IMR-90 (cell line): Measurements from ENCODE around the gene ADAMTS16. TPM values are rescaled to one million over a fixed set of nuclear protein-coding genes. Genes with fewer than 3 reads are reported as not detected.

Source experiments
- ATAC-seq: fragments of 200-7000 bp; cut with Tn5 transposase; 2 replicates; pipeline ENCODE4 v1.9.1; 2020; ENCODE audit warnings: low read depth, mild to moderate bottlenecking, moderate library complexity
- BruUV-seq: library from RNA; stranded (reverse); fragments of 400-500 nt; replicated peaks from 2 replicates; lab custom pipeline; 2021; lab: Mats Ljungman, UMichigan
- CTCF ChIA-PET: fragments of 300-600 bp; formaldehyde crosslinking; extraction: SDS; loops from one replicate; lab custom pipeline; 2021; ENCODE audit warnings: antibody characterized with exemption; lab: Yijun Ruan, JAX
- POLR2A ChIA-PET: fragments of 300-600 bp; sonication (Branson Sonifier 250); formaldehyde crosslinking; loops from one replicate; lab custom pipeline; 2022; ENCODE audit warnings: antibody characterized with exemption; ENCODE audit not compliant: unreplicated experiment; lab: Charles Lee
- DNase-seq: peaks from one replicate; pipeline ENCODE4 v3.0.0; 2013
- H2AFZ ChIP-seq: replicated peaks from 2 replicates; pipeline ENCODE3; 2013; ENCODE audit warnings: low read length, mild to moderate bottlenecking; ENCODE audit not compliant: poor library complexity
- H2AK5ac ChIP-seq: 2 replicates; pipeline ENCODE4 v1.6.1; 2013; ENCODE audit warnings: low read depth, low read length, inconsistent platforms
- H2AK9ac ChIP-seq: replicated peaks from 2 replicates; pipeline ENCODE3; 2013; ENCODE audit warnings: mild to moderate bottlenecking, low read depth, low read length, moderate library complexity; ENCODE audit not compliant: poor library complexity
- H2BK120ac ChIP-seq: 2 replicates; pipeline ENCODE4 v1.6.1; 2013; ENCODE audit warnings: low read depth, low read length, inconsistent platforms
- H2BK15ac ChIP-seq: 3 replicates; pipeline ENCODE4 v1.6.1; 2013; ENCODE audit warnings: low read depth, low read length, inconsistent platforms
- H2BK20ac ChIP-seq: 2 replicates; pipeline ENCODE4 v1.6.1; 2013; ENCODE audit warnings: low read depth, mild to moderate bottlenecking, inconsistent platforms, low read length, moderate library complexity
- H2BK5ac ChIP-seq: 2 replicates; pipeline ENCODE4 v1.6.1; 2013; ENCODE audit warnings: mild to moderate bottlenecking, low read depth, low read length, inconsistent platforms; ENCODE audit not compliant: poor library complexity, severe bottlenecking
- H3K14ac ChIP-seq: replicated peaks from 2 replicates; pipeline ENCODE4 v1.6.1; 2013; ENCODE audit warnings: low read depth, low read length, inconsistent platforms
- H3K18ac ChIP-seq: 2 replicates; pipeline ENCODE4 v1.6.1; 2013; ENCODE audit warnings: low read depth, low read length, control low read depth
- H3K23ac ChIP-seq: 2 replicates; pipeline ENCODE4 v1.6.1; 2013; ENCODE audit warnings: low read depth, low read length, inconsistent platforms
- H3K27ac ChIP-seq: 2 replicates; pipeline ENCODE4 v1.5.1; 2013; ENCODE audit warnings: mild to moderate bottlenecking, control low read depth, low read length; ENCODE audit not compliant: insufficient read depth
- H3K27me3 ChIP-seq: 2 replicates; pipeline ENCODE4 v1.6.1; 2013; ENCODE audit warnings: low read length; ENCODE audit not compliant: control insufficient read depth, insufficient read depth
- H3K36me3 ChIP-seq: 2 replicates; pipeline ENCODE4 v1.6.1; 2013; ENCODE audit warnings: low read length, mixed read lengths; ENCODE audit not compliant: control insufficient read depth, insufficient read depth
- H3K4ac ChIP-seq: 2 replicates; pipeline ENCODE4 v1.6.1; 2013; ENCODE audit warnings: low read depth, low read length, inconsistent platforms
- H3K4me1 ChIP-seq: 2 replicates; pipeline ENCODE4 v1.6.1; 2013; ENCODE audit warnings: low read length, mixed read lengths; ENCODE audit not compliant: control insufficient read depth, insufficient read depth
- H3K4me2 ChIP-seq: 2 replicates; pipeline ENCODE4 v1.6.1; 2013; ENCODE audit warnings: low read depth, mild to moderate bottlenecking, control low read depth, low read length, moderate library complexity
- H3K4me3 ChIP-seq: 2 replicates; pipeline ENCODE4 v1.5.1; 2013; ENCODE audit warnings: low read depth, mild to moderate bottlenecking, control low read depth, low read length, moderate library complexity; ENCODE audit not compliant: insufficient read depth
- H3K56ac ChIP-seq: 2 replicates; pipeline ENCODE4 v1.6.1; 2013; ENCODE audit warnings: low read length, inconsistent platforms; ENCODE audit not compliant: insufficient read depth; ENCODE audit errors: extremely low read depth
- H3K79me1 ChIP-seq, 2 experiments: 2 replicates each; pipeline ENCODE4 v1.6.1; 2013; ENCODE audit warnings: low read length in 2 of 2, inconsistent platforms in 1 of 2, low read depth in 1 of 2
- H3K9ac ChIP-seq: 2 replicates; pipeline ENCODE4 v1.6.1; 2013; ENCODE audit warnings: low read depth, low read length, control low read depth
- H3K9me1 ChIP-seq: 2 replicates; pipeline ENCODE4 v1.6.1; 2013; ENCODE audit warnings: low read length, inconsistent platforms; ENCODE audit not compliant: insufficient read depth
- H3K9me3 ChIP-seq: 2 replicates; pipeline ENCODE4 v1.6.1; 2013; ENCODE audit warnings: low read length; ENCODE audit not compliant: control insufficient read depth, insufficient read depth
- H4K20me1 ChIP-seq: 2 replicates; pipeline ENCODE4 v1.6.1; 2013; ENCODE audit warnings: low read length, inconsistent platforms; ENCODE audit not compliant: insufficient read depth
- H4K5ac ChIP-seq: 2 replicates; pipeline ENCODE4 v1.6.1; 2013; ENCODE audit warnings: mild to moderate bottlenecking, low read depth, low read length, control low read depth
- H4K8ac ChIP-seq, 2 experiments: 2 replicates each; pipeline ENCODE4 v1.6.1; 2013; ENCODE audit warnings: low read depth in 2 of 2, low read length in 2 of 2, control low read depth in 1 of 2, inconsistent platforms in 1 of 2
- H4K91ac ChIP-seq: 2 replicates; pipeline ENCODE4 v1.6.1; 2013; ENCODE audit warnings: low read depth, low read length, inconsistent platforms; ENCODE audit not compliant: insufficient read depth
- MAFK ChIP-seq: IDR thresholded peaks from 2 replicates; pipeline ENCODE4 v1.6.1; 2012; ENCODE audit warnings: low read depth, low read length, improper control_type of control experiment
- RFX5 ChIP-seq: IDR thresholded peaks from 2 replicates; pipeline ENCODE4 v1.8.0; 2012; ENCODE audit warnings: low read depth, mild to moderate bottlenecking, low read length, moderate library complexity
- WGBS, 2 experiments: methylation state at CpG; one replicate each; pipeline versions ENCODE4 v1.1.5 to v1.1.7; 2013; ENCODE audit warnings: missing lambda C conversion rate in 2 of 2; ENCODE audit not compliant: insufficient read length in 1 of 2; ENCODE audit errors: extremely low coverage in 2 of 2; 5-methylcytosine and 5-hydroxymethylcytosine counted together
- dilution Hi-C: fragments of 300-500 bp; cut with HindIII; formaldehyde crosslinking; loops from one replicate; pipeline ENCODE4 v1.14.3; 2018; ENCODE audit warnings: low sequenced_read_pairs; ENCODE audit not compliant: unreplicated experiment
- in situ Hi-C: fragments of 300-500 bp; cut with MboI; formaldehyde crosslinking; loops from 3 replicates; pipeline ENCODE4 v1.14.3; 2019; ENCODE audit warnings: low sequenced_read_pairs, inconsistent platforms, mixed read lengths
- intact Hi-C: fragments of 100-400 bp; cut with micrococcal nuclease; formaldehyde crosslinking; loops from 2 replicates; pipeline ENCODE4 v1.10.0; 2022
- polyA plus RNA-seq, 3 experiments: library from polyadenylated mRNA; depleted of rRNA; stranded (reverse); fragments of >200 nt; gene quantifications; 2 replicates each; pipeline ENCODE4 v1.2.3, GENCODE V29; 2012; ENCODE audit warnings: low replicate concordance in 1 of 3
- total RNA-seq: library from RNA; depleted of rRNA; stranded (reverse); fragments of >200 nt; gene quantifications from 2 replicates; pipeline ENCODE4 v1.2.3, GENCODE V29; 2012
- TF ChIP-seq, protein P1 (sequence below): conservative IDR thresholded peaks from 2 replicates; pipeline ENCODE4 v1.5.1; 2012; ENCODE audit warnings: mild to moderate bottlenecking, low read depth, low read length, improper control_type of control experiment

The ADAMTS16 gene
- total and polyA plus RNA-seq, 2 of the 4 experiments (the other 2 are of a cell fraction), result 0.09 to 0.18 TPM

DNA sequence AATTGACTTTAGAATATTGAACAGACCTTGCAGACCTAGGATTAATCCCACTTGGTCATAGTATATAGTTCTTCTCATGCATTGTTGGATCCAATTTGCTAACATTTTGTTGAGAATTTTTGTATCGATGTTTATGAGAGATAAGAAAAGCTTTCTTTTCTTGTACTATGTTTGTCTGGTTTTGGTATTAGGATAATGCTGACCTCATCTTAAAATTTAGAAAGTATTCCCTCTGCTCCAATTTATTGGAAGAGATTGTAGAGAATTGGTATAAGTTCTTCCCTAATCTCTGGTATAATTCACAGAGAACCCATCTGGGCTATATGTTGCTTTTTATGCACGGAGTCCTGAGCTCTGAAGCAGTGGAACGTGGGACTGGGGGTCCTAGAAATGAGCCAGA is 67.7 kb downstream of the ADAMTS16 start:
- Histone ChIP-seq H2BK15ac (no peak overlapping the region), H2BK20ac (no peak overlapping the region), H3K23ac (no peak overlapping the region), H4K91ac (no peak overlapping the region), H3K9me3 (no peaks in the 10 kb centered on the region), H2AFZ (no peak overlapping the region), H3K56ac (no peak overlapping the region), H4K8ac (no peak overlapping the region), H3K4me1 (no peaks in the 10 kb centered on the region), H3K4me3 (no peak overlapping the region), H3K9ac (no peak overlapping the region), H3K27ac (no peak overlapping the region), H2BK5ac (no peak overlapping the region), H3K14ac (no peak overlapping the region), H3K4ac (no peak overlapping the region), H3K18ac (no peak overlapping the region), H2BK120ac (no peak overlapping the region), H4K5ac (no peak overlapping the region), H3K4me2 (no peak overlapping the region), H2AK5ac (no peak overlapping the region), H3K9me1 (no peaks in the 10 kb centered on the region), H3K36me3 (no peaks in the 10 kb centered on the region), H3K79me1 (no peaks in the 10 kb centered on the region), H4K20me1 (no peaks in the 10 kb centered on the region), H2AK9ac (no peak overlapping the region), H3K27me3 (no peaks in the 10 kb centered on the region)
- no peak for DNase-seq
- ChIA-PET POLR2A (no interaction called here), CTCF (no interaction called here)
- intact Hi-C loops (no loop called here), in situ Hi-C loops (no loop called here), dilution Hi-C loops (no loop called here)
- ATAC-seq, result no peak
- BruUV-seq, result no TSS peak
- no peak for TF ChIP-seq RFX5
- TF ChIP-seq, protein P1, sequence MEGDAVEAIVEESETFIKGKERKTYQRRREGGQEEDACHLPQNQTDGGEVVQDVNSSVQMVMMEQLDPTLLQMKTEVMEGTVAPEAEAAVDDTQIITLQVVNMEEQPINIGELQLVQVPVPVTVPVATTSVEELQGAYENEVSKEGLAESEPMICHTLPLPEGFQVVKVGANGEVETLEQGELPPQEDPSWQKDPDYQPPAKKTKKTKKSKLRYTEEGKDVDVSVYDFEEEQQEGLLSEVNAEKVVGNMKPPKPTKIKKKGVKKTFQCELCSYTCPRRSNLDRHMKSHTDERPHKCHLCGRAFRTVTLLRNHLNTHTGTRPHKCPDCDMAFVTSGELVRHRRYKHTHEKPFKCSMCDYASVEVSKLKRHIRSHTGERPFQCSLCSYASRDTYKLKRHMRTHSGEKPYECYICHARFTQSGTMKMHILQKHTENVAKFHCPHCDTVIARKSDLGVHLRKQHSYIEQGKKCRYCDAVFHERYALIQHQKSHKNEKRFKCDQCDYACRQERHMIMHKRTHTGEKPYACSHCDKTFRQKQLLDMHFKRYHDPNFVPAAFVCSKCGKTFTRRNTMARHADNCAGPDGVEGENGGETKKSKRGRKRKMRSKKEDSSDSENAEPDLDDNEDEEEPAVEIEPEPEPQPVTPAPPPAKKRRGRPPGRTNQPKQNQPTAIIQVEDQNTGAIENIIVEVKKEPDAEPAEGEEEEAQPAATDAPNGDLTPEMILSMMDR, result no peak
- peak; percentile 83 for TF ChIP-seq MAFK
- no CpG with 5 or more reads among the region's 3 CpGs for WGBS, 2 experiments
